ENCODE data around the gene SCRT2.
A peak's percentile ranks its signal among the peaks of the same experiment; 100 is the strongest.
"Not testable (repeated sequence)": the region's sequence is repeated elsewhere in the genome, so short reads cannot be mapped to it uniquely, and the experiment has no call there.

Gene SCRT2

DNA sequence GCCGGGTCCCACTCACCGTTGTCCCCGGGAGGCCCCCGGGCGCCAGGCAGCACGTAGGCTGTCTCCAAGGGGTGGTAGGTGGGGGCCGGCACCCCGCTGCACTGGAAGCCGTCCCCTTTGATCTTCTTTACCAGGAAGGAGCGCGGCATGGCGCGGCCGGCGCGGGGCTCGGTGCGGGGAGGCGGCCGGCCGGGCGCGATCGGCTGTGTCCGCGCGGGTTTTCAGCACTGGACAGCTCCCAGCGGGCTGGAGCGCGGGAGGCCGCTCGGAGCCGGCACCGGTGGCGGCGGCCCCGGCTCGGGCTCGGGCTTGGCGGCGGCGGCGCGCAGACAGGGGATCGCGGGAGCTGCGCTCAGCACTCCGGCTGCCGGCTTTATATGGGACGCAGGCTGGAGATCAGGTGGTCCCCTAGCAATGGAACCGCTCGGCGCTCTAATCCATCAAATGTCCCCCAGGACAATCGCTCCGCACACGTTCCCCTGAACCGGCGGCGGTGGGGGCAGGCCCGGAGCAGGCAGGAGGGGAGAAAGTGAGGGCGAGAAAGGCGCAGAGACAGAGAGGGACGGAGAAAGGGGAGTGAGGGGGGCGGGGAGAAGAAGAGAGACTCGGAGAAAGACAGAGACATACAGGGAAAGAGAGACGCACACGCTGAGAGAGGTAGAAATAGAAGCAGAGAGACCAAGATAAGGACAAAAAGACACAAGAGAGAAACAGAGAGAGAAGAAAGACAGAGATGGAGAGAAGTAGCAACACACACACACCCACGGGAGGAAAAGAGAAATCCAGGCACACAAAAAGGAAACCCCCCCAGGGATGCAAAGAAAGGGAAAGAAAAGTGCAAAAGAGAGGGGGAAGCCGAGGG is at the start of gene SCRT2:
Gene SCRT2 (minus strand): TSS at position 350 of the 862 bp plus-strand sequence. CDS start 201 bp downstream, at position 149.
- Histone ChIP-seq H3K9me3 (ENCODE audit: severe bottlenecking) (no peaks in the 10 kb centered on the region), H3K4me3 (ENCODE audit: severe bottlenecking) (no peak within 1 kb of the TSS), H3K4me1 (ENCODE audit: insufficient read depth, poor library complexity, severe bottlenecking) (no peaks in the 10 kb centered on the region), H3K27ac (ENCODE audit: poor library complexity, severe bottlenecking) (no peak within 1 kb of the TSS), H3K36me3 (ENCODE audit: low read depth) (no peaks in the 10 kb centered on the region), H3K27me3 (ENCODE audit: insufficient read depth, poor library complexity, severe bottlenecking) (peaks cover 87% of the 10 kb centered on the region)
- no peak for TF ChIP-seq CTCF (IDR thresholded peaks at IDR 0.05; ENCODE audit: poor library complexity, severe bottlenecking)
- DNase-seq (ENCODE audit: low spot score) (no peak), ATAC-seq (ENCODE audit: low read depth) (peak; percentile 93)

DNA sequence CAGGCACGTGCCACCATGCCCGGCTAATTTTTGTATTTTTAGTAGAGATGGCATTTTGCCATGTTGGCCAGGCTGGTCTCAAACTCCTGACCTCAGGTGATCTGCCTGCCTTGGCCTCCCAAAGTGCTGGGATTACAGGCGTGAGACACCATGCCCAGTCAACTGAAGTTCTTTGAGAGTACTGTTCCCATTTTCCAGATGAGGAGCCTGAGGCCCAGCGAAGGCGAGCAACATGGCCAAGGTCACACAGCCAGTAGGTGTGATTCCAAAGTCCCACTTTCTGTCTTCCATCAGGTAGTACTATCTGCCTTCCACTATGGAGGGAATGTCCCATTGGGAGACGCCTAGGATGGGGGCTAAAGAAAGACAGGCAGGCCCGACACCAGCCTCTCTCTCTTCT is 49.2 kb upstream of the SCRT2 start:
- not testable (repeated sequence) for ATAC-seq (ENCODE audit: low read depth); H3K9me3 ChIP-seq (ENCODE audit: severe bottlenecking); H3K4me1 ChIP-seq (ENCODE audit: insufficient read depth, poor library complexity, severe bottlenecking)

GRCh38 chr20:723756-724155 is 48.2 kb upstream of the SCRT2 start:
- Histone ChIP-seq H3K27ac (ENCODE audit: poor library complexity, severe bottlenecking) (no peak overlapping the region), H3K4me3 (ENCODE audit: severe bottlenecking) (no peak overlapping the region), H3K36me3 (ENCODE audit: low read depth) (no peaks in the 10 kb centered on the region), H3K4me1 (ENCODE audit: insufficient read depth, poor library complexity, severe bottlenecking) (no peaks in the 10 kb centered on the region), H3K27me3 (ENCODE audit: insufficient read depth, poor library complexity, severe bottlenecking) (peaks cover 36% of the 10 kb centered on the region), H3K9me3 (ENCODE audit: severe bottlenecking) (no peaks in the 10 kb centered on the region)
- peak; percentile 46 for ATAC-seq (ENCODE audit: low read depth)
- TF ChIP-seq CTCF (IDR thresholded peaks at IDR 0.05; ENCODE audit: poor library complexity, severe bottlenecking): no peak
- no peak for DNase-seq (ENCODE audit: low spot score)

More for the DNA sequence above, 49.2 kb upstream of the SCRT2 start:
- peaks cover 46% of the 10 kb centered on the region for H3K27me3 ChIP-seq (ENCODE audit: insufficient read depth, poor library complexity, severe bottlenecking)
- not testable (repeated sequence) for H3K4me3 ChIP-seq (ENCODE audit: severe bottlenecking); DNase-seq (ENCODE audit: low spot score); H3K27ac ChIP-seq (ENCODE audit: poor library complexity, severe bottlenecking); H3K36me3 ChIP-seq (ENCODE audit: low read depth)

DNA sequence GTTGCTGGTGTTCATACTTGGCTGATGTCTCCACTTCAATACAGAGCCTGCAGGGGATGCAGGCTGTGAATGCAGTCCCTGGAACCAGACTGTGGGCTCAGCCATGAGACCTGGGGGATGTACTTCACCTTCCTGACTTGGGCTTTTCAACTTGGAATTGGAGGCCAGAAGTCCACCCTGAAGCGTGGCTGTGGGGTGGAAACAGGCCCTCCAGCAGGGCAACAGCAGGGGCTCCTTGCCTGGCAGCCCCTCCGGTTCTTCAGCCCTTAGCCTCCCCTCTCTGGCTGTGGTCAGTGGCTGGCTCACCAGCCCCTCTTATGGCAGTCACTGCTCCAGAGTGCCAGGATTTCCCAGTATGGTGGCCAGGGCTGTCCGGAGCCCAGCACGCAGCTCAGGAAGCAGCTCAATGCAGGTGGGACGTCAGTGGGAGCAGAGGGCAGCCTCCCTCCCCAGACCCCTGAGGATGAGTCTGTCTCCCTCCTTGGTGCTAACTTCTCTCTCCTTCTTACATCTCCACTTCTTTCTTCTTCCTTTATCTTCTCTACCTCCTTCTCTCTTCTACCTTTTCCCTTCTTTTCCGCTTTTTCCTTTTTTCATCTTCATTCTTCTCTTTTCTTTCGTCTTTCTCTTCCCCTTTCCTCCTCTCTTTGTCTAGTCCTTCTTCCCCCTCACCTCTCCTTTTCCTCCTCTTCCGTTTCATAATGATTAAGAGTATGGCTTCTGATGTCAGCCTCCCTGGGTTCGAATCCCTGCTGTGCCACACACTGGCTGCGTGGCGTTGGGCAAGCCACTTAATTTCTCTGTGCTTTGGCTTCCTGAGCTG is 47.4 kb upstream of the SCRT2 start:
- Histone ChIP-seq H3K36me3 (ENCODE audit: low read depth) (no peaks in the 10 kb centered on the region), H3K4me1 (ENCODE audit: insufficient read depth, poor library complexity, severe bottlenecking) (no peaks in the 10 kb centered on the region), H3K4me3 (ENCODE audit: severe bottlenecking) (no peak overlapping the region), H3K9me3 (ENCODE audit: severe bottlenecking) (no peaks in the 10 kb centered on the region), H3K27me3 (ENCODE audit: insufficient read depth, poor library complexity, severe bottlenecking) (peaks cover 29% of the 10 kb centered on the region), H3K27ac (ENCODE audit: poor library complexity, severe bottlenecking) (no peak overlapping the region)
- DNase-seq (ENCODE audit: low spot score) (no peak), ATAC-seq (ENCODE audit: low read depth) (no peak)
- no peak for TF ChIP-seq CTCF (IDR thresholded peaks at IDR 0.05; ENCODE audit: poor library complexity, severe bottlenecking)

- no peak for TF ChIP-seq CTCF (IDR thresholded peaks at IDR 0.05; ENCODE audit: poor library complexity, severe bottlenecking)
Measured at GRCh38 chr20:721876-722275, 46.3 kb upstream of the SCRT2 start.

More at GRCh38 chr20:721876-722275, 46.3 kb upstream of the SCRT2 start:
- H3K9me3 ChIP-seq (ENCODE audit: severe bottlenecking): no peaks in the 10 kb centered on the region
- DNase-seq (ENCODE audit: low spot score): no peak
- H3K27me3 ChIP-seq (ENCODE audit: insufficient read depth, poor library complexity, severe bottlenecking): peaks cover 17% of the 10 kb centered on the region
- H3K36me3 ChIP-seq (ENCODE audit: low read depth): no peaks in the 10 kb centered on the region
- no peak overlapping the region for H3K27ac ChIP-seq (ENCODE audit: poor library complexity, severe bottlenecking)
- no peak for ATAC-seq (ENCODE audit: low read depth)
- no peaks in the 10 kb centered on the region for H3K4me1 ChIP-seq (ENCODE audit: insufficient read depth, poor library complexity, severe bottlenecking)
- H3K4me3 ChIP-seq (ENCODE audit: severe bottlenecking): no peak overlapping the region
